ENCODE measurements around the gene RHEBL1. TPM values are rescaled to one million over a fixed set of nuclear protein-coding genes. Genes with fewer than 3 reads are reported as not detected.

Gene RHEBL1
- polyA plus RNA-seq, 3 donors, result 0.17 to 0.96 (median 0.50) TPM

DNA sequence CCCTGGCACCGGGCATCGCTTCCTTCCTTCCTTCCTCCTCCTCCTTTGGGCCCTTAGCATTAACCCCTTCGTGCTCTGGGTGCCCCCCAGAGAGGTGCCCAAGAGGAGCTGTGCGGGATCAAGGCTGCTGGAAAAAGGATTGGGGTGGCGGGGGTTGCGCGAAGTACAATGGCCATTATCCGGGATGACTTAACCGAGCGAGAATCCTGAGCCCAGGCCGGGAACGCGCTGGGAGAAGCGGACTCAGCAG lies 22.0 kb upstream of the RHEBL1 start:
- WGBS (ENCODE audit: insufficient coverage), result 4% methylated on average over 13 of the region's 14 CpGs
- Histone ChIP-seq H3K79me2 (ENCODE audit: insufficient read depth, low read length) (no peaks in the 10 kb centered on the region), H4K20me1 (ENCODE audit: insufficient read depth, low read length) (peaks cover 10% of the 10 kb centered on the region), H3K9me3 (replicated peaks in 1 of 2; ENCODE audit: control insufficient read depth in 1 of 2, insufficient read depth in 1 of 2, low read length in 2 of 2) (peaks cover 0 to 33% of the 10 kb centered on the region in 2 donors), H3K27me3 (ENCODE audit: control insufficient read depth in 2 of 2, insufficient read depth in 2 of 2, low read length in 2 of 2) (peaks cover 76 to 84% of the 10 kb centered on the region in 2 donors), H2AFZ (ENCODE audit: insufficient read depth, low read depth, low read length, poor library complexity, severe bottlenecking) (no peak overlapping the region), H3K4me2 (replicated peaks; ENCODE audit: extremely low read depth, low read length, poor library complexity, severe bottlenecking) (peak overlapping the region; percentile 55), H3K4me1 (ENCODE audit: control insufficient read depth in 1 of 2, insufficient read depth in 2 of 2, low read length in 2 of 2) (peaks cover 44 to 57% of the 10 kb centered on the region in 2 donors), H3K4me3 (replicated peaks in 1 of 3; ENCODE audit: low read depth in 2 of 3, low read length in 3 of 3) (peak overlapping the region in 1 of 3 experiments; percentile 51), H3K36me3 (replicated peaks in 1 of 2; ENCODE audit: control insufficient read depth in 1 of 2, insufficient read depth in 2 of 2, low read length in 2 of 2) (peaks cover 3 to 14% of the 10 kb centered on the region in 2 donors), H3K9ac (ENCODE audit: insufficient read depth, low read length, poor library complexity, severe bottlenecking) (no peak overlapping the region), H3K27ac (ENCODE audit: low read depth in 1 of 2, low read length in 2 of 2) (no peak overlapping the region)
- Mint-ChIP-seq H3K36me3 (peaks cover 19 to 22% of the 10 kb centered on the region in 2 donors), H3K4me1 (peaks cover 53% of the 10 kb centered on the region), H3K9me3 (peaks cover 0 to 31% (median 8%) of the 10 kb centered on the region in 7 donors), H3K27me3 (ENCODE audit: low read depth in 3 of 3) (peaks cover 86 to 91% (median 86%) of the 10 kb centered on the region in 3 donors), H3K4me3 (peak overlapping the region in 1 of 2 donors; percentile 89), H3K27ac (no peak overlapping the region)
- intact Hi-C loops (cut with micrococcal nuclease), result no loop called here
- DNase-seq, result no peak
- TF ChIP-seq, protein P1, sequence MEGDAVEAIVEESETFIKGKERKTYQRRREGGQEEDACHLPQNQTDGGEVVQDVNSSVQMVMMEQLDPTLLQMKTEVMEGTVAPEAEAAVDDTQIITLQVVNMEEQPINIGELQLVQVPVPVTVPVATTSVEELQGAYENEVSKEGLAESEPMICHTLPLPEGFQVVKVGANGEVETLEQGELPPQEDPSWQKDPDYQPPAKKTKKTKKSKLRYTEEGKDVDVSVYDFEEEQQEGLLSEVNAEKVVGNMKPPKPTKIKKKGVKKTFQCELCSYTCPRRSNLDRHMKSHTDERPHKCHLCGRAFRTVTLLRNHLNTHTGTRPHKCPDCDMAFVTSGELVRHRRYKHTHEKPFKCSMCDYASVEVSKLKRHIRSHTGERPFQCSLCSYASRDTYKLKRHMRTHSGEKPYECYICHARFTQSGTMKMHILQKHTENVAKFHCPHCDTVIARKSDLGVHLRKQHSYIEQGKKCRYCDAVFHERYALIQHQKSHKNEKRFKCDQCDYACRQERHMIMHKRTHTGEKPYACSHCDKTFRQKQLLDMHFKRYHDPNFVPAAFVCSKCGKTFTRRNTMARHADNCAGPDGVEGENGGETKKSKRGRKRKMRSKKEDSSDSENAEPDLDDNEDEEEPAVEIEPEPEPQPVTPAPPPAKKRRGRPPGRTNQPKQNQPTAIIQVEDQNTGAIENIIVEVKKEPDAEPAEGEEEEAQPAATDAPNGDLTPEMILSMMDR (IDR thresholded peaks at IDR 0.05), result no peak

DNA sequence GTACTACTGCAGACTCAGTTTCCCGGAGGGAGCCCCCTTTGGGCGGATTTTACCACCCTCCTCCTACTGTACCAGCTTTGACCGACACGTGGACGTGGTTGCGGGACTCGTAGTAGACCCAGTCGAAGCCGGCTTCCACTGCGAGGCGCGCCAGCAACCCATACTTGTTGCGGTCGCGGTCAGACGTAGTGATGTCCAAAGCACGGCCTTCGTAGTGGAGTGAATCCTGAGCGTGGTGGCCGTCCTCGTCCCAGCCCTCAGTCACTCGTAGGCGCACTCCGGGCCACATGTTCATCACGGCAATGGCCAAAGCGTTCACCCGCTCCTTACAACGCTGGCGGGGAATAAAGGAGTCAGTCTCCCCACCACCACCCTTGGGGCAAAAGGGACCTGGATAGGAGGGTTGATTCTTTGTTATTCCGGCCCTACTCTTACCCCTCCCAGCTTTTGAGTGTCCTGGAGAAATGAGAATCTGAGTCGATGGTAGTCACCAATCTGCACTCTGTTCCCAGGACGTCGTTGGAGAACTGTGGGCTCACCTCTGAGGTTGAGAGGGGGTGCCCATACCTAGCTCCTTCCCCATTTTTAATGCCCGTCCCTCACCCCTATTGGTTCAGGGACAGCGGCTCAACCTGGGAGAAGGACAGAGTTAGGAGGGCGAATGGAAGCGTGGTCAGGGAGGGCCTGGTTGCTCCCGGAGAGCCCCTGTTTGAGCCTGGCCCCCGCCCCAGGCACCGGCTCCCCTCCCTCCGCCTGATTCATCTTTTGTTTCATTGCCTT lies 21.5 kb upstream of the RHEBL1 start:
- H3K4me3 Mint-ChIP-seq, result peak overlapping the region in 1 of 2 donors; percentile 89
- H3K36me3 Mint-ChIP-seq, result peaks cover 14 to 17% of the 10 kb centered on the region in 2 donors
- H3K9ac ChIP-seq (ENCODE audit: insufficient read depth, low read length, poor library complexity, severe bottlenecking), result no peak overlapping the region
- peaks cover 10% of the 10 kb centered on the region for H4K20me1 ChIP-seq (ENCODE audit: insufficient read depth, low read length)
- WGBS (ENCODE audit: insufficient coverage), result 13% methylated on average over 27 of the region's 41 CpGs
- peak overlapping the region in 1 of 3 experiments; percentile 51 for H3K4me3 ChIP-seq (replicated peaks in 1 of 3; ENCODE audit: low read depth in 2 of 3, low read length in 3 of 3)
- H3K36me3 ChIP-seq (replicated peaks in 1 of 2; ENCODE audit: control insufficient read depth in 1 of 2, insufficient read depth in 2 of 2, low read length in 2 of 2), result peaks cover 0 to 9% of the 10 kb centered on the region in 2 donors
- H3K9me3 ChIP-seq (replicated peaks in 1 of 2; ENCODE audit: control insufficient read depth in 1 of 2, insufficient read depth in 1 of 2, low read length in 2 of 2), result peaks cover 0 to 33% of the 10 kb centered on the region in 2 donors
- H3K27ac ChIP-seq (ENCODE audit: low read depth in 1 of 2, low read length in 2 of 2), result no peak overlapping the region
- H3K9me3 Mint-ChIP-seq, result peaks cover 0 to 31% (median 8%) of the 10 kb centered on the region in 7 donors
- H3K27me3 Mint-ChIP-seq (ENCODE audit: low read depth in 3 of 3), result peaks cover 84 to 92% (median 87%) of the 10 kb centered on the region in 3 donors
- intact Hi-C loops (cut with micrococcal nuclease), result no loop called here
- H2AFZ ChIP-seq (ENCODE audit: insufficient read depth, low read depth, low read length, poor library complexity, severe bottlenecking), result no peak overlapping the region
- peaks cover 53% of the 10 kb centered on the region for H3K4me1 Mint-ChIP-seq
- peaks cover 44 to 57% of the 10 kb centered on the region in 2 donors for H3K4me1 ChIP-seq (ENCODE audit: control insufficient read depth in 1 of 2, insufficient read depth in 2 of 2, low read length in 2 of 2)
- no peak overlapping the region for H3K27ac Mint-ChIP-seq
- H3K79me2 ChIP-seq (ENCODE audit: insufficient read depth, low read length), result no peaks in the 10 kb centered on the region
- DNase-seq, result no peak
- peak overlapping the region; percentile 55 for H3K4me2 ChIP-seq (replicated peaks; ENCODE audit: extremely low read depth, low read length, poor library complexity, severe bottlenecking)
- H3K27me3 ChIP-seq (ENCODE audit: control insufficient read depth in 2 of 2, insufficient read depth in 2 of 2, low read length in 2 of 2), result peaks cover 76 to 89% of the 10 kb centered on the region in 2 donors
- TF ChIP-seq, protein P1 (IDR thresholded peaks at IDR 0.05), result no peak
